ENCODE data around the gene CUBN.

GRCh38 chr10:16822027-16822426, 307.6 kb downstream of the CUBN start:
- TF ChIP-seq EZH2 (IDR thresholded peaks at IDR 0.05; ENCODE audit: low read depth): no peak
- no peak for TF ChIP-seq CTCF (conservative IDR thresholded peaks at IDR 0.05)
